HG02884 (cell line): Measurements from ENCODE around the gene ADNP.

ENCODE experiments used
- ATAC-seq: cut with Tn5 transposase; IDR thresholded peaks from one replicate; pipeline ENCODE4 v1.9.1; 2021; ENCODE audit warnings: mild to moderate bottlenecking, moderate library complexity; ENCODE audit not compliant: unreplicated experiment

ADNP gene

GRCh38 chr20:50852085-50852484, 79.2 kb downstream of the ADNP start:
- no peak for ATAC-seq

GRCh38 chr20:50850721-50851286, 80.4 kb downstream of the ADNP start:
- ATAC-seq: no peak

- no peak for ATAC-seq
Measured at GRCh38 chr20:50848846-50849673, 82.2 kb downstream of the ADNP start.

- no peak for ATAC-seq
Measured at GRCh38 chr20:50848341-50848808, 82.9 kb downstream of the ADNP start.

- ATAC-seq: no peak
Measured at GRCh38 chr20:50845566-50846215, 85.5 kb downstream of the ADNP start.

GRCh38 chr20:50844430-50845100, 86.7 kb downstream of the ADNP start:
- ATAC-seq: peak; percentile 95

GRCh38 chr20:50843331-50844276, 87.6 kb downstream of the ADNP start:
- no peak for ATAC-seq

GRCh38 chr20:50842821-50843220, 88.4 kb downstream of the ADNP start:
- ATAC-seq: no peak
